Stomach smooth muscle (tissue), 2 donors: ENCODE results near the gene SPIC.
"Not testable (repeated sequence)": the region's sequence is repeated elsewhere in the genome, so short reads cannot be mapped to it uniquely, and the experiment has no call there.

Experiments
- H3K27ac ChIP-seq: one replicate; pipeline ENCODE4 v1.7.0; 2013; ENCODE audit warnings: mild to moderate bottlenecking, low read length, inconsistent platforms
- H3K27me3 ChIP-seq, 2 donors: one replicate each; pipeline ENCODE4 v1.7.0; 2013; ENCODE audit warnings: low read length in 2 of 2; ENCODE audit not compliant: insufficient read depth in 2 of 2, control insufficient read depth in 1 of 2
- H3K36me3 ChIP-seq, 2 donors: one replicate each; pipeline ENCODE4 v1.7.0; 2013; ENCODE audit warnings: low read length in 2 of 2; ENCODE audit not compliant: control insufficient read depth in 2 of 2, insufficient read depth in 2 of 2
- H3K4me1 ChIP-seq: one replicate; pipeline ENCODE4 v1.7.0; 2013; ENCODE audit warnings: low read length; ENCODE audit not compliant: control insufficient read depth, insufficient read depth
- H3K4me3 ChIP-seq, 2 donors: one replicate each; pipeline ENCODE4 v1.7.0; 2013; ENCODE audit warnings: low read length in 2 of 2
- H3K9ac ChIP-seq, 2 donors: one replicate each; pipeline ENCODE4 v1.7.0; 2013; ENCODE audit warnings: low read length in 2 of 2, mild to moderate bottlenecking in 1 of 2
- H3K9me3 ChIP-seq, 2 donors: one replicate each; pipeline ENCODE4 v1.7.0; 2013; ENCODE audit warnings: low read length in 2 of 2; ENCODE audit not compliant: control insufficient read depth in 2 of 2
- donor health status: healthy.
- donor health status: Pancreatic carcinoma.

SPIC gene

DNA sequence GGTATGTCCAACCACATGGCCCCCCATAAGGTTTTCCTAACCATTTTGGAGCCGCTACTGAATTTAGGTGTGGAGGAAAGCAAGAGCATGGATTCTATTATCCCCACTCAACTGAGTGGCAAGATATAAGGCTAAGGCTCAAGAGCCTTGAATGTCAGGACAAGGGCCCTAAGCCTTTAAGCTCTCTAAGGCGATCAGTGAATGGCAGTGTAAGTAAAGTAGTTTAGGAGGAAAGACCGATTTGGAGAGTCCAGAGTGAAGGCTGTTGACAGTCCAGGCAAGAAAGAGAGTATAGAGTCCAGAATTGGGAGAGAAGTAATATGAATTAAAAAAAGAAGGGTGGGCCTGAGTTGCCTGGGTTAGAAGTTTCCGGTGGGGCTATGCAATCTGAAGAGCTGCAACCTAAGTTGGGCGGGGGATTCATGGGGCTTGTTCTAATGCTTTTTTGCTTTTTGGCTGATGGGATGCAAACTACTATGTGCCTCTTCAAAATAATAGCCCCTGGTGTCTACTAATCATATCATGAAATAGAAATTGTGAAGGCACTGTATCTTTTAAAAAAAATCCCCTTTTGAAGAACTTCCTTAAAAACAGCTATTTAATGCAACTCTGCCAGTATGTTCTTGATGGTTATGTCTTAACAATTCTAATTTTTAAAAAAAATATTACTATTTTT, at the start of gene SPIC:
Gene SPIC (plus strand): TSS at position 626 of the 676 bp plus-strand sequence. CDS start 1,569 bp downstream, outside the sequence.
- no peak within 1 kb of the TSS for H3K27ac ChIP-seq
- no peaks in the 10 kb centered on the region for H3K9me3 ChIP-seq
- no peaks in the 10 kb centered on the region for H3K4me1 ChIP-seq
- H3K4me3 ChIP-seq: no peak within 1 kb of the TSS
- H3K9ac ChIP-seq: no peak within 1 kb of the TSS
- no peaks in the 10 kb centered on the region for H3K36me3 ChIP-seq
- H3K27me3 ChIP-seq: no peaks in the 10 kb centered on the region

DNA sequence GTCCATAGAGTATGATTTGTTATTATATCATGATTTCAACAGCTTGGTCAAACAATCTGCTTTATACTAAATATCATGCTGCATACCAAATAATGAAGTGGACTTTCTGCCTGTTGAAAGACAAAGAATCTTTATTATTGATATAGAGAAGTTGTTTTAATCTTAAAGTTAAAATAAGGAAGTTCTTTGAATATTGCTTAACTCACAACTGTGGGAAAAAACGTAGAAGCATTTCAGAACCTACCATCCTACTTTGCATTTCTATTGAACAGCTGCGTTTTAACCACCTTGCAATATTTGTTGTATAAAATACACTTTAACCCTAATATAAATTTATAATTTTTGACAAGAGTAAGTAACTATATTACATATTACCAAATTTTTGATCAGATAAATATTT, 44.7 kb upstream of the SPIC start:
- no peak overlapping the region for H3K27ac ChIP-seq

GRCh38 chr12:101436136-101436535, 39.0 kb upstream of the SPIC start:
- Histone ChIP-seq H3K9me3 (no peaks in the 10 kb centered on the region), H3K9ac (no peak overlapping the region), H3K36me3 (no peaks in the 10 kb centered on the region), H3K4me3 (no peak overlapping the region), H3K4me1 (no peaks in the 10 kb centered on the region), H3K27me3 (no peaks in the 10 kb centered on the region), H3K27ac (no peak overlapping the region)

More for the DNA sequence above, 44.7 kb upstream of the SPIC start:
- H3K4me3 ChIP-seq: no peak overlapping the region
- H3K36me3 ChIP-seq: no peaks in the 10 kb centered on the region
- H3K27me3 ChIP-seq: no peaks in the 10 kb centered on the region
- H3K9me3 ChIP-seq: no peaks in the 10 kb centered on the region
- no peaks in the 10 kb centered on the region for H3K4me1 ChIP-seq
- no peak overlapping the region for H3K9ac ChIP-seq

GRCh38 chr12:101439236-101439635, 35.9 kb upstream of the SPIC start:
- no peak overlapping the region for H3K9ac ChIP-seq
- no peaks in the 10 kb centered on the region for H3K9me3 ChIP-seq
- H3K27ac ChIP-seq: no peak overlapping the region
- H3K4me3 ChIP-seq: no peak overlapping the region
- no peaks in the 10 kb centered on the region for H3K27me3 ChIP-seq
- H3K4me1 ChIP-seq: no peaks in the 10 kb centered on the region
- no peaks in the 10 kb centered on the region for H3K36me3 ChIP-seq

DNA sequence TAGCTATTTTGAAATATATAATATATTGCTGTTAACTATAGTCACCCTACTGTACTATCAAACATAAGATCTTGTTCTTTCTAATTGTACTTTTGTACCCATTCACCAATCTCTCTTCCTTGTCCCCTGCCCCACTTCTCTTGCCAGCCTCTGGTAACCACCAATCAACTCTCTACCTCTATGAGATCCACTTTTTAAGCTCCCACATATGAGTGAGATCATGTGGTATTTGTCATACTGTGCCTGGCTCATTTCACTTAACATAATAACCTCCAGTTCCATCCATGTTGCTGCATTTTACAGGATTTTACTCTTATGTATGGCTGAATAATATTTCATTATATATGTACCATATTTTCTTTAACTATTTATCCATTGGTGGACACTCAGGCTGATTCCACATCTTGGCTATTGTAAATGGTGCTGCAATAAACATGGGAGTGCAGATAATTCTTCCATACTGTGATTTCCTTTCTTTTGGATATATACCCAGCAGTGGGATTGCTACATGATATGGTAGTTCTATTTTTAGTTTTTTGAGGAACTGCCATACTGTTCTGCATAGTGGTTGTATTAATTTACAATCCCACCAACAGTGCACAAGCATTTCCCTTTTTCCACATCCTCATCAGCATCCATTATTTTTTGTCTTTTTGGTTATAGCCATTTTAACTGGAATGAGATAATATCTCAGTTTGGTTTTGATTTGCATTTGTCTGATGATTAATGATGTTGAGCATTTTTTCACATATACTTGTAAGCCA, 33.5 kb upstream of the SPIC start:
- Histone ChIP-seq H3K9me3 (no peaks in the 10 kb centered on the region), H3K9ac (no peak overlapping the region), H3K4me1 (no peaks in the 10 kb centered on the region), H3K27ac (no peak overlapping the region), H3K36me3 (no peaks in the 10 kb centered on the region), H3K4me3 (no peak overlapping the region), H3K27me3 (no peaks in the 10 kb centered on the region)

- Histone ChIP-seq H3K27ac (no peak overlapping the region), H3K9ac (no peak overlapping the region), H3K4me1 (no peaks in the 10 kb centered on the region), H3K36me3 (no peaks in the 10 kb centered on the region), H3K4me3 (no peak overlapping the region), H3K9me3 (peaks cover 0 to 3% of the 10 kb centered on the region in 2 donors), H3K27me3 (no peaks in the 10 kb centered on the region)
These were observed 19.5 kb upstream of the SPIC start for GRCh38 chr12:101455685-101456084.

- no peak overlapping the region for H3K9ac ChIP-seq
- no peaks in the 10 kb centered on the region for H3K36me3 ChIP-seq
- H3K27ac ChIP-seq: no peak overlapping the region
- no peaks in the 10 kb centered on the region for H3K4me1 ChIP-seq
- no peak overlapping the region for H3K4me3 ChIP-seq
- H3K9me3 ChIP-seq: peaks cover 0 to 3% of the 10 kb centered on the region in 2 donors
- no peaks in the 10 kb centered on the region for H3K27me3 ChIP-seq
These were observed 15.3 kb upstream of the SPIC start for GRCh38 chr12:101459642-101460346.

DNA sequence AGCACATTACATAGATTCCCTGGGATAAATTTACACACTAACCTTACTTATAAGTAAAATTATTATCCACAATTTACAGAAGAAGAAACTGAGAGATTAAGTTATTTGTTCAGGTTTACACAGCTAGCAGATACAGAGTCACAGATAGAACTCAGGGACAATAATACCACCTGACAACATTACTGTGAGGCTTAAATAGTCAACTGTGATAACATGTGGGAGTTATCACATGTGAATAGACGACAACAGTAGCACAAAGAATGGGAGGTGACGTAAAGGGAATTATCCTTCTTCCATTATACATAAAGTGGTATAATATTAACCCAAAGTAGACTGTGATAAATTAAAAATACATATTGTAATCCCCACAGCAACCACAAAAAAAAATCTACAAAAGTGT, 6.2 kb upstream of the SPIC start:
- H3K27me3 ChIP-seq: no peaks in the 10 kb centered on the region
- no peaks in the 10 kb centered on the region for H3K36me3 ChIP-seq
- no peak overlapping the region for H3K4me3 ChIP-seq
- H3K27ac ChIP-seq: no peak overlapping the region
- no peaks in the 10 kb centered on the region for H3K4me1 ChIP-seq
- H3K9me3 ChIP-seq: no peaks in the 10 kb centered on the region
- no peak overlapping the region for H3K9ac ChIP-seq

DNA sequence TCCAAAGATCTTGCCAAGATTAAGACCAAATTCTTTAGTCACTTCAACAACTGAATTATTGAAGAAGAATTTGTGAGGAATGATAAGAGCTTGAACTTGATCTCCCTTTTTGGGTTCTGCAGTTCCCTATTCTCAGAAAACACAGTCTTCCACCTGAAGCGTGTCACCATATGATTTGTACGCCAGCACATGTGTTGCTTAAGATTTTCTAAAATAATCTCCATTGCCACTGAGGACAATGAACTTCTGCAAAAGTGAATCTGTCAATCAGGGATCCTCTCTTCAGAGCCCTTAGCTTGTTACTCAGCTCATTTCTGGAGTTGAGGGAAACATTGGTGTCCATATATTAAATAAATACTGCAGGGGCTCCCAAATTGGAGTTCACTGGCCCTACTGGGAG, 4.2 kb upstream of the SPIC start:
- no peaks in the 10 kb centered on the region for H3K4me1 ChIP-seq
- H3K27ac ChIP-seq: no peak overlapping the region
- no peaks in the 10 kb centered on the region for H3K9me3 ChIP-seq

GRCh38 chr12:101471878-101472277, 3.3 kb upstream of the SPIC start:
- H3K4me3 ChIP-seq, H3K36me3 ChIP-seq, H3K27me3 ChIP-seq, H3K9ac ChIP-seq, H3K27ac ChIP-seq, H3K4me1 ChIP-seq, H3K9me3 ChIP-seq: not testable (repeated sequence)

More for the DNA sequence above, 4.2 kb upstream of the SPIC start:
- Histone ChIP-seq H3K27me3 (no peaks in the 10 kb centered on the region), H3K36me3 (no peaks in the 10 kb centered on the region), H3K9ac (no peak overlapping the region), H3K4me3 (no peak overlapping the region)
